HCEC 1CT (cell line): ENCODE data around the gene SCMH1.

ENCODE experiments used
- DNase-seq: peaks from one replicate; pipeline ENCODE4 v3.0.0-alpha.2; 2017

The SCMH1 gene

DNA sequence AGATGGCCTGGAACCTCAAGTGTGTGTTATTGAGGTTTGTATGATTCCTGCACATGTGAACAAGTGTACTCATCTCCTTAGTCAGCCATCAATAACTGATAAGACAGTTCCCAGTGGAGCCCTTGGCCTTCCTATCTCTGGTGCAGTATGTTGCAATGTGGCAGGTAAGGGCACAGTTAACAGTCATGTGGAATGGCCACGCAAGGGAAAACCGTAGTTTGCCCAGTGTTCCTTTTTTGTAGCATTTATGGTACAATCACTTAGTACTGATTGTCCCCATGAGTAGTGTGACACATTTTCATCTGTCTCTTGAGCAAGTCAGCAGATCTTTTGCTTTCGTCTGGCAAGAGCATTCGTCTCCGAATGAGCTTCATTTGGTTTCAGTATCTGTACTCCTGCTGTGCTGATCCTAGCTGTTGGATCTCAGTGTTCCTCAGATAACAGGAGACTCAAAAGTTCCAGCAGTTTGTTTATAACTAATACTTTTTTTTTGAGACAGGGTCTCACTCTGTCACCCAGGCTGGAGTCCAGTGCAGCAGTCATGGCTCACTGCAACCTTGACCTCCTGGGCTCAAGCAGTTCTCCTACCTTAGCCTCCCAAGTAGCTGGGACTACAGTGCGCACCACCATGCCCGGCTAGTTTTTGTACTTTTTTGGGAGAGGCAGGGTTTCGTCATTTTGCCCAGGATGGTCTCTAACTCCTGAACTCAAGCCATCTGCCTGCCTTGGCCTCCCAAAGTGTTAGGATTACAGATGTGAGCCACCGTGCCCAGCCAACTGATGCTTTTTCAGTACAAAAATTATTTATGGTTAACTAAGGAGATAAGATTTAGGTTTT lies 254.4 kb downstream of the SCMH1 start:
- DNase-seq = no peak

DNA sequence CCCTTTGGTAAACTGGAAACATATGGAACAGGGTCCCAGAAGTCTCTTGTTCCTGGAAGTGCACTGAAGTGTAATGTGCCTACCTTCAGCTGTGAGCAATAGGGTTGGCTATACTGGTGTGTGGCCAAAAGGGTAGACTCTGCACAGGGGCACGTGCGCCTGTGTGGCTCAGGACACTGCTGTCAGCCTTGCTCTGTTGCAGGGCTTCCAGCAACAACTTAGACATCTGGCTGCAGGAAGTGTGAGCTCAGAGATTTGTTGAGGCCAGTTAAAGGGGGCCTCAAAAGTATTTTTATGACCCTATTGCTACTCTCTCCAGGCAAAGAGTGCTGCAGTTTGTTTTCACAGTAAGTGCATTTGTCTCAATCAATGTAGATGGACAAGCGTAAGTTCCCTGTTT lies 255.2 kb downstream of the SCMH1 start:
- no peak for DNase-seq

DNA sequence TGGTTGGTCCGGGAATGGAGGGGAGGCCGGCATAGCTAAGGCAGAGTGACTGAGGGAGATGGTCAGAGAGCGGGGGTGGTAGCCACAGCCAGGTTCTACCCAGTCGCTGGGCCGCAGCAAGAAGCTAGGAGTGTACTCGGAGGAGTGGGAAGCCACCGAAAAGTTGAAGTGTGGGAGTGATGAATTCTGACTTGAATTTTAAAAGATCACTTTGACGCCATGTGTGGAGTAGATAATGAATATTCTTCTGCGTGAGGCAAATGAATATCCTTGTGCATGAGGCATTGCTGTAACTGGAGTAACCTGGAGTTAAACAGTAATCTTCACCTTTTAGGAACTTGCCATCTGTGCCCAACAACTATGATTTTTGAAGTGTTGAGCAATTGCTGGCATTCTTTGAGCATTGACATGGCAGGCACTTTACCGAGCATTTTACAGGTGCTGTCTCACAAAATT lies 255.8 kb downstream of the SCMH1 start:
- no peak for DNase-seq

DNA sequence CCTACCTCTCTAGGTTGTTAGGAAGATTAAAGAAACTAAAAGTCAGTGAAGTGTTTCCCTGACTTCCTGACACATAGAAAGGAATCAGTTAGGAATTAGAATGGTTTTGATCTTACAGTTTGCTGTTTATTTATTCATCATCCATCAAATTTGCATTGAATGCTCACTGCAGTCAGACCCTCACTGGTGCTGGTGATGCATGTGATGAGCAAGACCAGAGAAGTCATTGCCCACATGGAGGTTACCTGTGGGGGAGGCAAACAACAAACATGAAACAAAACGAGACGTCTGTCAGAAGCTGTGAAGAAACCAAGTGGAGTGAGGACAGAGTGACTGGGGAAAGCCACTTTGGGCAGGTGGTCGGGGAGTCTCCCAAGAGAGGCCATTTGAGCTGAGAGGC lies 256.2 kb downstream of the SCMH1 start:
- DNase-seq = no peak

DNA sequence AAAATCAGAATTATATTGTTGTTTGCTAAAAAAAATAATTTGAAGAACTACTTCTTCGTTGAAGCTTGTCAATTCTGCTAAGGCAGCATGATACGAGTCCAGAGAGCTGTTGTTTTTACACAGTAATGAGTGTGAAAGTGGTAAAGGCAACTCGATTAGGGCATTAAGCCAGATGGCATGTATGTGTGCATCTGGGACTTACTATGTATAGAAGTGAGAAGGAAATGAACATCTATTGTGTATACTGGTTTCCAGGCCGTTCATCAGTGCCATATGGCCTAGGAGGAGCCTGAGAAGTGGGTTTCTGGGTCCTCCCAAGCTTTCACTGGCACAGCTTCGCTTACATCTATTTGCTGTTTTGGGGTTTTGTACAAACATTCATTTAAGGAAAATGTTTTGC lies 256.9 kb downstream of the SCMH1 start:
- no peak for DNase-seq

DNA sequence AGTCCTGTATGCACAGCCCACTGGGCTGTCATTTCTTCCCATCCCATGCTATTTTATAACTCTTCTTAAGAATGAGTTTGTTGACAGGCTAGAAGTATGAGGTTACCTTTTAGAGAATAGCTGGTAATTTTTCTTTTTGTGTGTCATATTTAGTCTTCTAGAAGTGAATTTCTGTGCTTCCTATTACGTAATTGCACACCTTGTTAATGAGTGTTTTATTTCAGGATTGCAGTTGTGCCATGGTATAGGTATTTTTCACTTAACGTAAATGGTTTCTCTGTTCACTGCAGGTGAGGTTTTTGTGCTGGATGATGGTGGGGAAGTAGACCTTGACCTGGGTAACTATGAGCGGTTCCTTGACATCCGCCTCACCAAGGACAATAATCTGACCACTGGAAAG lies 257.6 kb downstream of the SCMH1 start:
- no peak for DNase-seq

DNA sequence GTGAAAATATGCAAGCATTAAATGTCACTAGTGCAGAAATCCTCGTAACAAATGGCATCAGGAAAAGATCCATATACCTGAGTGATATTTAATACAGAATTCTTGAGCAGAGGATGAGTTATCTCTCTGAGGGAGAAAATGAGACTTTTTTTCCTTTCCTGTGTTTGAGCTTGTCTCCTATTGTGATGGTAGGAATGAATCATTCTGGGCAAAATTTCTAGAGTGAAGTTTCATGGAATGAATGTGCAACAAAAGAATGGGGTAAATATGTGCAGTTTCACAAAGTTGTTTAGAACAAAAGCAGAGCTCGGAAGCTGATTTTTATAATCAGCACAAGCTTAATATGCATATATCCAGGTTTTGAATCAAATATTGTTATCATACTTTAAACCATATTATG lies 258.0 kb downstream of the SCMH1 start:
- no peak for DNase-seq

DNA sequence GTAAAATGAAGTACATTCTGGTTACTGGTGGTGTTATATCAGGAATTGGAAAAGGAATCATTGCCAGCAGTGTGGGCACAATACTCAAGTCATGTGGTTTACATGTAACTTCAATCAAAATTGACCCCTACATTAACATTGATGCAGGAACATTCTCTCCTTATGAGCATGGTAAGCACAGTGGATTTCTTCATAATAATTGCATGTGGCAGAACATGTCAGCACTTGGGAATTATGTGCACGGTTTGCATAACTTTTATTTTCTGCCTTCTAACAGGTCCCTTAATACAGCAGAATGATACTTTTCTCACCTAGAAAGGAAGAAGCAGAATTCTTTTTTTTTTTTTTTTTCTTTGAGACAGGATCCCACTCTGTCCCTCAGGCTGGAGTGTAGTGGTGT lies 258.8 kb downstream of the SCMH1 start:
- no peak for DNase-seq

DNA sequence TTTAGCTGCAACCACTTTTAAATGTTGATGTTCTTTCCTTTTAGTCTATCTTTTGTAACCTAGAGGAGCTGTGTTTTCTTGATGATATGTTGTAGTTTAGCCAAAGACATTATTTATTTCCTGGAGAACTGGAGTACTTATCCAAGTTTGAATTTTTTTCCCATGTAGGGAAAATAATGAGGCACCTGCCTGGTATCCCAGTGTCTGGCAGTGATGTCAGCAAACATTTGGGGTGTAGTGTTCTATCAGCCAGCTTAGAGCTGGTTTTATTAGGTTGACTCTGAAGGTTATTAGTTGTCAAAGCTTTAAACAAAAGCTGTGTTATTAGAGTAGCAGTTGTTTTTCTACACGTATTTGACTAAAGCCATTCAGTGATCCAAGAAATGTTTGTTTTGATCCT lies 259.4 kb downstream of the SCMH1 start:
- no peak for DNase-seq

DNA sequence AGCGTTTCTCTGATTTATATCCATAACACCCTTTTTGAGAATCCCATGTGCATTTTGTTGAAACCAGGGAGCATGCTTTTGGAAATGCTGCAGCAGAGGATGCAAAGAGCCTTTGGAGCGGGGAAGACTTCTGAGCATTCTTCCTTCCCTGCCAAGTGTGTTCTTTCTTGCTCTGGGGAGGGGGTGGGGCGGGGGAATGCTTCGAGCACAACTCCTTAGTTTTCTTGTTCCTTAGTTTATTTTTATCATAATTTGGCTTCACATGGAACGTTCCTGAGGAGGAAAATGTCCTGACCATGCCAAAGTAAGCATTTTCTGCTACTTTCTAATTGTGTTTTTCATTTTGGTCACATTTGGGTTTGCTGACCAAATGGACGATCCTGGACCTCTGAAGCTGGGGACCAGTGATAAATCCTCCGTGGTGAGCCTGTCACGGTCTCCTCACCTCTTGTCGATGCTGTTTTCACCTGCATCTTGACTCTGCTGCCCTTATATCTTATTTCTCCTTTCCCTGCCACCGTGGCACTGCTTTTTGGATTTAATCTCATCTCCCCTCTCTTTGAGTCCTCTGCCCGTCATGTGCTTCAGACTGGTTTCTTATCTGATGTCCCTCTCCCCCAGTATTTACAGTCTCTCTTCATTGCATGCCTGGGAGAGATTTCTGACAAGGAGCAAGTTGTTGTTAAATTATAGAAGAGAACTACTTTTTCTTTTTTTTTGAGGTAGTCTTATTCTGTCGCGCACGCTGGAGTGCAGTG lies 260.2 kb downstream of the SCMH1 start:
- no peak for DNase-seq

DNA sequence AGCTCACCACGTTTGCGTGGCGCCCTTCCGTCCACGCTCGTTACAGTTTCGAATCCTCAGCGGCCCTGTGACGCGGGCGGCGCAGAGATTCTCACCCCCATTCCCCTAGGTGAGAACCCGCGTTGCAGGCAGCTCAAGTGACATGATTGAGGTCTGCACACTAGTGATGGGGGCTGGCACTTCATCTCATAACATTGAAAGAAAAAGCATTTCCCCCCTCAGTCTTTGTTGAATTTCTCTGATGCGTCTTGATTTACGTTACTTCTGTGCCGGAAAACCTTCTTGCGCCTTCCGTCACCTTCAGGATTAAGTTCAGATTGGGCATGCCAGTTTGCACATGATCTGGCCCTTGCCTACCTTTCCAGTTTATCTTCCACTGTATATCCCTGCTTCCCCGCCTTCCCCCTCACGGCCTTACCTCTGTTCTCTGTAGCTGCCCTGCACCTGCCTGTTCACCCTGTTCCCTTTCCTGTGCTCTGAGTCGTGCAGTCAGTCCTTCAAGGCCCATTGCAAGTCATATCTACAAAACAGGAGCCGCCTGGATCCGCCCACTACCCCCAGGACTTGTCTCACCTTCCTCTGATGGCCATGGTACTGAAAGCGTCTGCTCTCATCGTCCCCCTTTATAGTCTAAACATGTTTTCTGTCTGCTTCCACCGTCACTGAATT lies 261.5 kb downstream of the SCMH1 start:
- peak; percentile 43 for DNase-seq

DNA sequence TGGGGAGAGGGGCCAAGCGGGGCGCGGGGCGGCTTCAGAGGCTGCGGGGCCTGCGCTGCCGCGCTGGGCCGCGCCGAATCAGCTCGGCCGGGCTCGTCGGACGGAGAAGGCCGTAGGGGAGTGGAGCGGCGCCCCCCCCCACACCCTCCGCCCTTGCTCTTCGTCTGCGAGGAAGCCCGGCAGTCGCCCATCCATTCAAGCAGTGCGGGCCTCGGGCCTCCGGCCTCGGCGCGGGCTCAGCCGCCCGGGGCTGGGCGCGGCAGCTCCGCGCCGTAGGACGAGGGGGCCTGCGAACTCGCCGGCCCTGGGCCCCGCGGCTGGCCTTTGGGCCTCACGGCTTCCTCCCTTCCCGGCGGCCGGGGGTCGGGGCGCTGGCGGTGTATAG lies 262.0 kb downstream of the SCMH1 start:
- no peak for DNase-seq

DNA sequence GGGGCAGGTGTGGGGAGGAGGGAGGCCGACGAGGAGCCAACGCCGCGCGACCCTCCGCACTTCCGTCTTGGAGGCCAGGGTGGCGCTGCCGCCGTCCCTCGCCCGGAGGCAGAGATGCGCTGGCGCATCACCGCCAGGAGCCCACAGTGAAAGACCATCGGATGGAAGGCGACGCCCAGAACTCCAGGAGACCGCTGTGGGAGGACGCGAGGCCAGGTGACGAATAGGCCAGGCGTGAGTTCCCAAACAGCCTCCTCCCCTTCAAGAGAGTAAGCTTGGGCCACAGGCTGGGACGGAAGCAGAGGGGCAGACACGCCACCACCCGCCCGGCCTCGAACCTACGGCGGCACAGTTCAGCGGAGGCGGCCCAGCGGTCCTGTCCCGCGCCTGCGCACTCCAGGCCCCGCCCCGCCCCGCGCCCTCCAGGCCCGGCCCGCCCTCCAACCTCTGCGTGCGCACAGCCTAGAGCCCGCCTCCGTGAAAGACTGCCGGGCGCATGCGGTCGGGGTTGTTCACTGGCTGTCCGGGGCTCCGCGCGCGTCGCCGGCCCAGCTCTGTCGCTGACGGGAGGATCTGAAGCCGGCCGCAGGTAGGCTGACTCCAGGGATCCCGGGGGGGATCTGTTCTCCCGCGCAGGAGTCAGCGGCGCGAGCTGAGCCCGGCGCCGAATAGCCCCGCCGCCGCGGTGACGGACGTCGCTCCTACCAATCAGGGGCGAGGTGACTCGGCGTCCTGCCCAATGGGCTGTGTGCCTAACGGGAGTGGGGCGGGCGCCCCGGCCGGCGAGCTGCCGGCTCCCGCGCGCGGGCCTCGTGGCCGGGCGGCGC lies 262.7 kb downstream of the SCMH1 start, which contains the start of gene CTPS1:
CTPS1 (plus strand) TSS at position 456 of the 827 bp plus-strand sequence. CDS start 3,595 bp downstream, outside the sequence.
- DNase-seq = peak; percentile 90

DNA sequence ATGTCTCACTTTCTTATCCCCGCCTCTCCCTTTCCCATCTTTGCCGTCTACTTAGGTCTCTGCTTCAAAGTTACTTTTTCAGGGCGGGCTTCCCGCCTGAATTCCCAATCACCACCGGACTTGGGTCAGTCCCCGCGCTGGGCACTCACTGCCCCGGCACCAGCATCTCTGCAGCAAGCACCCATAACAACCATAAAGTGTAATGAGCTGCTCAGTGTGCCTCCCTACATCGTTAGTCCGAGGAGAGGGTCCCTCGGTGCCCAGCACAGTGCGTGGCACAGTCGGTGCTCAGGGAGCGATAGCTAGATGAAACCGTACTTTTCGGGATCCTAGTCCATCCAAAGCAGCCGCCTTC lies 263.2 kb downstream of the SCMH1 start:
- no peak for DNase-seq

DNA sequence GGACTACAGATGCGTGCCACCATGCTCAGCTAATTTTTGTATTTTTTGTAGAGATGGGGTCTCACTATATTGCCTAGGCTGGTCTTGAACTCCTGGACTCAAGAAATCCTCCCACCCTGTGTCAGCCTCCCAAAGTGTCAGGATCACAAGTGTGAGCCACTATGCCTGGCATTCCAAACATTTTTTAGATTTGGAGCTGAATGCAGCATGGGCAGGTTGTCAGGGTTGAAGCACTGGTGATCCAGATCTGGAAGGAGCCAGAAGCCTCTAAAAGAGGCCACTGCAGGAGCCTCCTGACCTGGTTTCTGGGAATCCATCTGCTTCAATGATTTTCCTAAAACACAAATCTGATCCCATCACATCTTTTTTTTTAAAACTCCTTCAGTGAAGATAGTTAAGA lies 264.4 kb downstream of the SCMH1 start:
- DNase-seq = no peak
